Islet precursor cell (in vitro differentiated cells): ENCODE data around the gene MIA2.
"Not testable (repeated sequence)": the region's sequence is repeated elsewhere in the genome, so short reads cannot be mapped to it uniquely, and the experiment has no call there.

Source experiments
- DNase-seq: peaks from one replicate; pipeline ENCODE4 v3.0.0-alpha.2; 2018

The MIA2 gene

GRCh38 chr14:39342768-39343167 lies 109.1 kb downstream of the MIA2 start:
- no peak for DNase-seq

DNA sequence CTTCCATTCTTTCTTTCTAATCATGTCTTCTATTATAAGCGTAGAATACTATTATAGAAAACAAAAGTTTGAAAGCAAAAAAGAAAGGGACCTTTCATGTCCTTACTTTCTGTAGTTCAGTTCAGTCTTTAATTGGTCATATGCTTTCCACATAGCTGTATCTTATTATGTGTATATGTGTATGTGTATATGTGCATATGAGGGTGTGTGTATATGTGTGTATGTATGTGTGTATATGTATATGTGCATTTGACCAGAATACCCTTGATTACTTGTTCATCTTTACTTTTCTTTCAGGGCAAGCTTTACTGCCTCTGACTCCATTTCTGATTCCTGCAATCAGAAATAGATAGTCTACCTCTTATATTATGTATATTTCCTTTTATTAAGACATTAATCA lies 109.9 kb downstream of the MIA2 start:
- DNase-seq = no peak

DNA sequence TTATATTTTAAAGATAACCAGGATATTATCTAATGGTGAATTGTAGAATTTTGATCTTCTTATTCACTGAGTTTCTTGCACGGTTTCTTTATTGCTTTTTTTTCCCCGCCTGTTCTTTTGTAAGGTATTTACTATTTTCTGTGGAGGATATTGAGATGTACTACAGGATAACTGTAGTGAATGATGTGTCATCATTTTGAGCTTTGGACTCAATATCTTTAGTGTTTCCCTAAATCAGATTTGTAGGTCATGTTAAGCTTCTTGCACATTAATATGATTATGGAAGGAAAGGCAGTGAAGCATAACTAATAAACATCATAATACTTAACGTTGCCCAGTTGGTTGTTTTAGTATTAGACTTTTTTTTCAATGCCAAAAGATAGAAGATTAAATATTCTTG lies 117.2 kb downstream of the MIA2 start:
- no peak for DNase-seq

DNA sequence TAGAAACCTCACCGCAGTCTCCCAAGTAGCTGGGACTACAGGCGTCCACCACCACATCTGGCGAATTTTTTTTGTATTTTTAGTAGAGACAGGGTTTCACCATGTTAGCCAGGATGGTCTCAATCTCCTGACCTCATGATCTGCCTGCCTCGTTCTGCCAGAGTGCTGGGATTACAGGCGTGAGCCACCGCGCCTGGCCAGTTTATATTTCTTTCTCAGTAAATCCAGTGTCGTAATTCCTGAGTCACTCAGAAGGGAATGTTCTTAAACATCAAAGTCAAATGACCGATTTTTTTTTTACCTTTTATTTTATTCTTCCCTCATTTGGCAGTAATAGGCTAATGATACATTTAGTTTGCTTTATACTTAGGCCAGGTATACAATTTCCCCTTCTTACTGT lies 118.0 kb downstream of the MIA2 start:
- no peak for DNase-seq

GRCh38 chr14:39359069-39359468 lies 125.4 kb downstream of the MIA2 start:
- DNase-seq = not testable (repeated sequence)

GRCh38 chr14:39360316-39360715 lies 126.6 kb downstream of the MIA2 start:
- no peak for DNase-seq

- DNase-seq = not testable (repeated sequence)
These were observed 127.8 kb downstream of the MIA2 start for GRCh38 chr14:39361556-39361955.

GRCh38 chr14:39364509-39364908 lies 130.8 kb downstream of the MIA2 start:
- no peak for DNase-seq

DNA sequence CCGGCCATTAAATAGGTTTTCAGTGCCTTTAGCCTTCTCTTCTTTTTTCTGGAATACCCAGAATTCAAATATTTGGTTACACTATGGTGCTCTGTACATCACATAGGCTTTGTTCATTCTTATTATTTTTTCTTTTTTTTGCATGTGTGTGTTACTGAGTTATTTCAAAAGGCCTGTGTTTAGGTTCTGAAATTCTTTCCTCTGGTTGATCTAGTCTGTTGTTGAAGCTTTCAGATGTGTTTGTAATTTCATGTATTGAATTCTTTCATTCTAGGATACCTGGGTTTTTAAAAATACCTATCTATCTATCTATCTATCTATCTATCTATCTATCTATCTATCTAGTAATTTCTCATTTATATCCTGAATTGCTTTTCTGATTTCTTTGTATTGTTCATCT lies 131.6 kb downstream of the MIA2 start:
- no peak for DNase-seq

- no peak for DNase-seq
These were observed 133.0 kb downstream of the MIA2 start for GRCh38 chr14:39366460-39367386.

DNA sequence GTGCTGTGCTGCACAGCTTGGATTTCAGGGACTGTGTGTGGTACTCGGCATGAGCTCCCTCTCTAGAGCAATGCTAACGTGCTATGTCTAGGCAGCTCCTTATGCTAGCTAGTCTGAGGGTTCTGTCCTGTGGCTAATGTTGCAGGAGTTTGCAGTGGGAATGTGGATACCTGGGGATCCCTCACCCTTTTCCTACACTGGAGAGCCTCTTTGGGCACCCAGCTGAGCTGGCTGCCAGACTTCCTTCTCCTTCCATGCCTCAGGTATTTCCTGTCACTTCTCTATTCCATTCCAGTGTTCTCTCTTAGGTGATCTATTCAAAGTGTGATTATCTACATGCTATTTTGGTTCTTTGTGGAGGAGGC lies 133.7 kb downstream of the MIA2 start:
- DNase-seq = no peak

GRCh38 chr14:39368261-39368959 lies 134.7 kb downstream of the MIA2 start:
- peak; percentile 84 for DNase-seq

- peak; percentile 71 for DNase-seq
These were observed 135.3 kb downstream of the MIA2 start for GRCh38 chr14:39369029-39369428.

DNA sequence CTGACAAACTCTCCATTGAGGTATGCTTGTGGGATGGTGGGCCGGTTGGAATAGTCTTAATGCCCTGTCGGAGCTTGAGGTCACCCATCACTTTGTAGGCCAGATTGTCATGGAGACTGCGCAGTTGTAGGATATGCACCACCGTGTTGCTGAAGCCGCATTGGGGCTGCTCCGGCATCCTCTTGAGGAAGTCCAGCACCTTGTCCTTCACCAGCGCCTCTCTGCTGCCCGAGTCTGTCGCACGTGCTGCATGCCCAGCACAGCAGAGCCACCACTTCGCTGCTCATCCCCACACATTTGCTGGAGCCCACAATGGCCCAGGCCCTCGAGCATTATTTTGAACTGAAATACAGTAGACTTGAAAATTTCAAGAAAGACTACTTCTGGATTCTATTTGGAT lies 136.7 kb downstream of the MIA2 start:
- DNase-seq = no peak

- no peak for DNase-seq
These were observed 138.9 kb downstream of the MIA2 start for GRCh38 chr14:39372656-39373055.

DNA sequence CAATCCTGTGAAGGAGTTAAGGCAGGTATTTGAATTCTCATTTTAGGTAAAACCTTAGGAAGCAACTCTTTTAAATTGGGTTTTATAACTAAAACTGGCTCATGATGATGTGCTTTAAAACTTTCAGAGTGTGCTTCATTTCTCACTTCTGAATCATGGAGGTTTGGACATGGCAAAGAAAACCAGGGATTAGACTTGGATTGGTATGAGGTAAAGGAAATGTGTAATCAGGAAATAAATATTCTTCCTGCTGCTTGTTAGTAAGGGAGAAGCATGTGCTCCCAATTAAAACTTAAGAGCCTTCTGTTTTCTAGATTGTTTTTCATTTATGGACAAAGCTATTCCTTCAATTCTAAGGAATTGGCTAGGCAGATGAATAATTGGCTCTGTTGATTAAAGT lies 141.1 kb downstream of the MIA2 start:
- DNase-seq = no peak

GRCh38 chr14:39376667-39377403 lies 143.1 kb downstream of the MIA2 start:
- DNase-seq = no peak

DNA sequence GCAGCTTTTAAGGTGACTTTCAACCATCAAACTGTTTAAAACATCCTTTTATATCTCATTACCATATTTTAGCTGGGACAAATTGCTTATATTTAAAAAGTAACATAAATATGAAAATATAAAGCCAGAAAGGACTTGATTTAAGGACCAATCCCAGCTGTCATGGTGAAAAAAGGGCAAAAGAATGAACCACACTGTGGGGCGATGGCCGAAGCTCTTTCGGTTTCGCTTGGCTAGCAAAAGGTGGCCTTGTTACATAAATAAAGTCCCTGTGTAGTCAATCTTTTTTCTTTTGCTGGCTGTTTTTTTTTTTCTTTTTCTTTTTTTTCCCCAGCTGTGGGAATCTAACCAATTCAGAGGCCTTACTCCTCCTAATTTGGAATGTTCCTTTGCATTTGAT lies 147.7 kb downstream of the MIA2 start:
- no peak for DNase-seq

DNA sequence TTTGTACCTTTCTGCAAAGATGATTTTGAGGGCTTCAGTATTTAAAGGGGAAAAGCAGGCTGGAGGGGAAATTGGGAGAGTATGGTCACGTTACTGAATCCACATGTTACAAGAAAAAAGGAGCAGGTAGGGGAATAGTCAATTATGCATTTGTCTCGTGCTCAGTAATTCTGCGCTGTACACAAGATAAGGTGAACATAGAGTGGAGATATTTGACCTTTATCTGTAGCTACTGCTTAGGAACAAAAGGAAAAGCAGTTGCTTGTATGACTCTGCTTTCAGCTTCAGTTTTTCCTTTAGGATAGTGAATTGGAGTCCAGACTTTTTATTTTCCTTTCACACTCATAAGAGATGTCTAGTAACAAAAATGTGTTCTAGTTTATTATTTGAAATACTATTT lies 148.7 kb downstream of the MIA2 start:
- DNase-seq = no peak

GRCh38 chr14:39383026-39383660 lies 149.4 kb downstream of the MIA2 start:
- DNase-seq = no peak

DNA sequence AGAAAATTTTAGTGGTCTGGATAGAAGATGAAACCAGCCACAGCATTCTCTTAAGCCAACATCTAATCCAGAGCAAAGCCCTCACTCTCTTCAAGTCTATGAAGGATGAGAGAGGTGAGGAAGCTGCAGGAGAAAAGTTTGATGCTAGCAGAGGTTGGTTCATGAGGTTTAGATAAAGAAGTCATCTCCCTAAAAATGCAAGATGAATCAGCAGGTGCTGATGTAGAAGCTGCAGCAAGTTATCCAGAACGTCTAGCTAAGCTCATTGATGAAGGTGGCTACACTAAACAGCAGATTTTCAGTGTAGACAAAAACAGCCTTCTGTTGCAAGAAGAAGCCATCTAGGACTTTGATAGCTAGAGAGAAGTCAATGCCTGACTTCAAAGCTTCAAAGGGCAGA lies 150.0 kb downstream of the MIA2 start:
- DNase-seq = no peak

- DNase-seq = no peak
These were observed 150.5 kb downstream of the MIA2 start for GRCh38 chr14:39384177-39384576.

GRCh38 chr14:39393289-39393688 lies 159.6 kb downstream of the MIA2 start:
- no peak for DNase-seq
